Stimulated activated CD4-positive, alpha-beta T cell treated with anti-CD3 and anti-CD28 coated beads, Interleukin-1b, Interleukin-23, amount 100 ng/mL, for 48 hours (primary cell): Measurements from ENCODE around the gene MBP.

Experiments
- DNase-seq: peaks from one replicate; pipeline ENCODE4 v3.0.0-alpha.2; 2020

MBP gene

GRCh38 chr18:77078690-77079070 lies 53.9 kb downstream of the MBP start:
- DNase-seq = no peak

- peak; percentile 42 for DNase-seq
Observed at GRCh38 chr18:77077941-77078689, 54.5 kb downstream of the MBP start.

GRCh38 chr18:77077401-77077800 lies 55.2 kb downstream of the MBP start:
- DNase-seq = no peak

GRCh38 chr18:77076111-77076510 lies 56.5 kb downstream of the MBP start:
- DNase-seq = no peak

GRCh38 chr18:77074431-77074830 lies 58.2 kb downstream of the MBP start:
- no peak for DNase-seq

GRCh38 chr18:77073336-77074093 lies 59.1 kb downstream of the MBP start:
- DNase-seq = no peak

GRCh38 chr18:77072566-77072965 lies 60.0 kb downstream of the MBP start:
- DNase-seq = no peak

GRCh38 chr18:77071711-77072292 lies 60.8 kb downstream of the MBP start:
- DNase-seq = peak; percentile 62

GRCh38 chr18:77071061-77071460 lies 61.5 kb downstream of the MBP start:
- no peak for DNase-seq

- no peak for DNase-seq
Observed at GRCh38 chr18:77070627-77071026, 62.0 kb downstream of the MBP start.

GRCh38 chr18:77069931-77070330 lies 62.7 kb downstream of the MBP start:
- DNase-seq = peak; percentile 37

- no peak for DNase-seq
Observed at GRCh38 chr18:77069482-77069881, 63.1 kb downstream of the MBP start.

GRCh38 chr18:77068321-77069312 lies 64.0 kb downstream of the MBP start:
- DNase-seq = peak; percentile 55

GRCh38 chr18:77067291-77068061 lies 65.1 kb downstream of the MBP start:
- DNase-seq = peak; percentile 77

- DNase-seq = no peak
Observed at GRCh38 chr18:77066689-77067088, 65.9 kb downstream of the MBP start.

- DNase-seq = no peak
Observed at GRCh38 chr18:77066101-77066500, 66.5 kb downstream of the MBP start.

- peak; percentile 60 for DNase-seq
Observed at GRCh38 chr18:77065221-77065981, 67.2 kb downstream of the MBP start.

- peak; percentile 84 for DNase-seq
Observed at GRCh38 chr18:77063260-77063659, 69.3 kb downstream of the MBP start.

GRCh38 chr18:77062518-77063003 lies 70.0 kb downstream of the MBP start:
- peak; percentile 79 for DNase-seq

GRCh38 chr18:77061946-77062517 lies 70.6 kb downstream of the MBP start:
- DNase-seq = no peak
